Endothelial cell of umbilical vein (primary cell): ENCODE data around the gene SFTPB.

ENCODE experiments used
- CTCF ChIP-seq, 2 donors: IDR thresholded peaks; 1 replicate in 1 of 2; 2 replicates in 1 of 2; pipeline ENCODE4 v1.5.1; 2011; ENCODE audit warnings: low read length in 2 of 2, mild to moderate bottlenecking in 2 of 2, moderate library complexity in 2 of 2, control low read depth in 1 of 2, inconsistent platforms in 1 of 2, low read depth in 1 of 2; ENCODE audit not compliant: insufficient read depth in 1 of 2; ENCODE audit errors: extremely low read depth in 1 of 2
- FOS ChIP-seq: IDR thresholded peaks from 2 replicates; pipeline ENCODE4 v1.6.1; 2011; ENCODE audit warnings: mild to moderate bottlenecking, low read length, moderate library complexity, borderline replicate concordance; ENCODE audit not compliant: insufficient read depth
- GATA2 ChIP-seq: IDR thresholded peaks from 2 replicates; pipeline ENCODE4 v1.7.0; 2011; ENCODE audit warnings: low read depth, mild to moderate bottlenecking, moderate library complexity, mixed read lengths, low read length; ENCODE audit not compliant: insufficient read length, insufficient read depth
- MAX ChIP-seq: IDR thresholded peaks from 2 replicates; pipeline ENCODE4 v1.6.1; 2011; ENCODE audit not compliant: insufficient read depth, insufficient read length
- POLR2A ChIP-seq: IDR thresholded peaks from 2 replicates; pipeline ENCODE4 v1.6.1; 2012; ENCODE audit warnings: low read depth, mild to moderate bottlenecking, control low read depth, low read length

DNA sequence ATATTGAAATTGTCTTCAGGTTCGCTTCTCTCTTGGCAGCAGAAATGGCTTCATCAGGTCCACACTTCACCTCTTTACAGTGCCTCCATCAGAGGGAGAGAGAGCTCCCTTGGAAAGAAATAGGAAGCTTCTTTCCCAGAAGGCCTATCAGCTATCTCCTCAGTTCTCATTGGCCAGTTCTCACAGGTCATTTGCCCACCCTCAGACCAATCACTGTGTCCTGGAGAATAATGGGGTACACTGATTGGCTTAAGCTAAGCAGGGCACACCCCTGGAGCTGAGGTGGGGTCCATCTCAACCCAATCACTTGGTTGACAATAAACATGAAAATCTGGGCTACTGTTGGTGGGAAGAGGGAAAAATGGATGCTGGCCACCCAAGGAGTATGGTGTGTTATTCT, 31.3 kb upstream of the SFTPB start:
- no peak for TF ChIP-seq POLR2A
- TF ChIP-seq CTCF (IDR thresholded peaks at IDR 0.05; ENCODE audit: extremely low read depth in 1 of 2, insufficient read depth in 1 of 2, low read depth in 1 of 2, low read length in 2 of 2) = no peak
- TF ChIP-seq GATA2 = no peak
- no peak for TF ChIP-seq FOS
- TF ChIP-seq MAX = no peak
